ENCODE measurements around the gene MPP7.

DNA sequence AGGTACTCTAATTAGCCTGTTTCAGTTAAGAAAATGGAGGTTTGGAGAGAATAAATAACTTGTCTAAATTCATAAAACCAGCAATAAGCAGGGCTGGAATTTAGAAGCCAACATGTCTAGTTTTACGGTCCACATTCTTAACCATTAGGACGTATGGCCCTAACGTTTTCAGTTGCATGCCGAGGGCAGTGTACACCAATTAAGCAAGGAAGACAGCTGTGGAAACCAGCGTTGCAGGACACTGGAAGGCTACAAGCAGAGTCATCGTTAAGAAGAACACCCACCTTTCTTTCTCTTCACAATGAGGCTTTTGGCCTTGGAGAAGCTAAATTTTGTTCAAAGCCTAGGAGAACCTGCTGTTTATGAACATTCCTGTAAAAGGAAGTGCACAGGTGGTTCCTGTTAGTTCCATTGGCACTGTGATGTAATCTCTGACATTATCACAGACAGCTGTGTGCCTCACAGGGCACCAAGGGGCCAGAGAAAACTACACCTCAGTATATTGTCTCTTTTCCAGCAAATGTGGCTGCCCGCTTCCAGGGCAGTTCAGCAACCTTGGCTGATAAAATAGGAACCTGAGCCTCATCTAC, 21.0 kb downstream of the MPP7 start:
- TF ChIP-seq, protein P1, sequence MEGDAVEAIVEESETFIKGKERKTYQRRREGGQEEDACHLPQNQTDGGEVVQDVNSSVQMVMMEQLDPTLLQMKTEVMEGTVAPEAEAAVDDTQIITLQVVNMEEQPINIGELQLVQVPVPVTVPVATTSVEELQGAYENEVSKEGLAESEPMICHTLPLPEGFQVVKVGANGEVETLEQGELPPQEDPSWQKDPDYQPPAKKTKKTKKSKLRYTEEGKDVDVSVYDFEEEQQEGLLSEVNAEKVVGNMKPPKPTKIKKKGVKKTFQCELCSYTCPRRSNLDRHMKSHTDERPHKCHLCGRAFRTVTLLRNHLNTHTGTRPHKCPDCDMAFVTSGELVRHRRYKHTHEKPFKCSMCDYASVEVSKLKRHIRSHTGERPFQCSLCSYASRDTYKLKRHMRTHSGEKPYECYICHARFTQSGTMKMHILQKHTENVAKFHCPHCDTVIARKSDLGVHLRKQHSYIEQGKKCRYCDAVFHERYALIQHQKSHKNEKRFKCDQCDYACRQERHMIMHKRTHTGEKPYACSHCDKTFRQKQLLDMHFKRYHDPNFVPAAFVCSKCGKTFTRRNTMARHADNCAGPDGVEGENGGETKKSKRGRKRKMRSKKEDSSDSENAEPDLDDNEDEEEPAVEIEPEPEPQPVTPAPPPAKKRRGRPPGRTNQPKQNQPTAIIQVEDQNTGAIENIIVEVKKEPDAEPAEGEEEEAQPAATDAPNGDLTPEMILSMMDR (IDR thresholded peaks at IDR 0.05): no peak
- TF ChIP-seq EP300 (IDR thresholded peaks at IDR 0.05) (no peak), POLR2A (IDR thresholded peaks at IDR 0.05) (no peak)
